Measurements from ENCODE around the gene NOBOX. TPM values are rescaled to one million over a fixed set of nuclear protein-coding genes. Genes with fewer than 3 reads are reported as not detected.
A peak's percentile ranks its signal among the peaks of the same experiment; 100 is the strongest.

NOBOX gene
- not detected in 2 replicates for total RNA-seq (2013; cell fraction: nucleolus; rRNA removed)
- total RNA-seq (2014; rRNA removed), result not detected in 2 replicates
- not detected in 2 replicates for total RNA-seq (2014; rRNA removed; fragmentation: Illumina TruSeq; extraction: Trizol)
- total RNA-seq (2021), result not detected in 2 replicates
- not detected for polyA plus RNA-seq (2011; ENCODE audit: low read depth)
- not detected in 2 replicates for polyA plus RNA-seq (2011; rRNA removed)
- not detected in 2 replicates for polyA plus RNA-seq (2011; cell fraction: cytosol; rRNA removed)
- polyA plus RNA-seq (2011; cell fraction: nucleus; rRNA removed), result not detected in 2 replicates
- polyA plus RNA-seq (2012), result not detected in 2 replicates
- polyA plus RNA-seq (2014; fragmentation: Illumina TruSeq; extraction: Trizol), result not detected in 2 replicates
- polyA plus RNA-seq (2014; fragmentation: Nextera tagmentation; extraction: Ambion mirVana), result not detected
- not detected in 2 replicates for polyA plus RNA-seq (2014; rRNA removed)
- polyA plus RNA-seq (2016; fragmentation: Nextera tagmentation; extraction: Ambion mirVana), result not detected
- polyA minus RNA-seq (2011; rRNA and poly(A)+ RNA removed), result not detected in 2 replicates
- polyA minus RNA-seq (2011; cell fraction: cytosol; rRNA and poly(A)+ RNA removed), result not detected in 2 replicates
- polyA minus RNA-seq (2011; cell fraction: nucleus; rRNA and poly(A)+ RNA removed), result not detected in 2 replicates
- Bru-seq, nascent RNA, result not detected
- not detected for BruChase-seq, experiment 1, labeled RNA remaining after a 6-hour chase
- BruChase-seq, experiment 2, labeled RNA remaining after a 2-hour chase, result percentile 5 among the genes with signal in this experiment
- long read RNA-seq, experiment 1, result 0 reads
- long read RNA-seq, experiment 2, result 0 reads

- no TSS peak for BruUV-seq (replicated peaks)
- intact Hi-C loops (cut with micrococcal nuclease; ENCODE audit: unreplicated experiment) (no loop called here), in situ Hi-C loops (cut with MboI) (no loop called here)
- Histone ChIP-seq H3K4me1 (ENCODE audit: control insufficient read depth, insufficient read depth, low read length) (no peaks in the 10 kb centered on the region), H3K36me3 (ENCODE audit: control insufficient read depth in 2 of 2, insufficient read depth in 2 of 2, low read length in 1 of 2) (no peaks in the 10 kb centered on the region), H3K9ac (ENCODE audit: control insufficient read depth, insufficient read depth, low read length) (no peak within 1 kb of the TSS), H2AFZ (ENCODE audit: control insufficient read depth, low read depth, low read length) (no peak within 1 kb of the TSS), H3K9me3 (replicated peaks; ENCODE audit: control insufficient read depth, insufficient read depth, low read length) (no peaks in the 10 kb centered on the region), H3K4me2 (ENCODE audit: control insufficient read depth, insufficient read depth) (no peak within 1 kb of the TSS), H3K27ac (ENCODE audit: control insufficient read depth, insufficient read depth) (no peak within 1 kb of the TSS), H3K79me2 (ENCODE audit: control insufficient read depth, insufficient read depth, low read length) (no peaks in the 10 kb centered on the region), H3K4me3 (no peak within 1 kb of the TSS), H3K27me3 (replicated peaks in 1 of 2; ENCODE audit: control insufficient read depth in 2 of 2, insufficient read depth in 2 of 2, low read length in 1 of 2) (no peaks in the 10 kb centered on the region), H4K20me1 (ENCODE audit: control insufficient read depth, insufficient read depth) (no peaks in the 10 kb centered on the region)
- POLR2A ChIA-PET, result no interaction called here
- 84% methylated on average over 9 of the region's 39 CpGs for WGBS (ENCODE audit: insufficient coverage, insufficient replicate concordance, low lambda C conversion rate, missing lambda C conversion rate)
- CTCF ChIA-PET, result no interaction called here
- FAIRE-seq (no peak), ATAC-seq (no peak), DNase-seq (ENCODE audit: low read depth, low spot score) (no peak)
- RAD21 ChIA-PET (ENCODE audit: unreplicated experiment), result no interaction called here
- SMC1A ChIA-PET (ENCODE audit: uncharacterized antibody, unreplicated experiment), result no interaction called here
- TF ChIP-seq TAF1 (IDR thresholded peaks at IDR 0.05; ENCODE audit: borderline replicate concordance, low read depth, low read length), result no peak
- no peak for TF ChIP-seq RAD51 (IDR thresholded peaks at IDR 0.05)
Observed at GRCh38 chr7:144403649-144404061, at the start of gene NOBOX. Gene NOBOX, minus strand, starts transcription at chr7:144403693.

GRCh38 chr7:144452064-144452463 lies 48.6 kb upstream of the NOBOX start:
- Histone ChIP-seq H4K20me1 (ENCODE audit: control insufficient read depth, insufficient read depth) (no peaks in the 10 kb centered on the region), H3K27me3 (replicated peaks in 1 of 2; ENCODE audit: control insufficient read depth in 2 of 2, insufficient read depth in 2 of 2, low read length in 1 of 2) (no peaks in the 10 kb centered on the region), H2AFZ (ENCODE audit: control insufficient read depth, low read depth, low read length) (no peak overlapping the region), H3K9me3 (replicated peaks; ENCODE audit: control insufficient read depth, insufficient read depth, low read length) (no peaks in the 10 kb centered on the region; the same call in 1 of the 3 replicates), H3K4me2 (ENCODE audit: control insufficient read depth, insufficient read depth) (no peak overlapping the region), H3K27ac (ENCODE audit: control insufficient read depth, insufficient read depth) (no peak overlapping the region), H3K36me3 (ENCODE audit: control insufficient read depth in 2 of 2, insufficient read depth in 2 of 2, low read length in 1 of 2) (no peaks in the 10 kb centered on the region), H3K4me1 (ENCODE audit: control insufficient read depth, insufficient read depth, low read length) (no peaks in the 10 kb centered on the region), H3K4me3 (no peak overlapping the region), H3K9ac (ENCODE audit: control insufficient read depth, insufficient read depth, low read length) (no peak overlapping the region), H3K79me2 (ENCODE audit: control insufficient read depth, insufficient read depth, low read length) (no peaks in the 10 kb centered on the region)
- TF ChIP-seq CREM (IDR thresholded peaks at IDR 0.05; ENCODE audit: low read depth) (no peak), RUNX3 (IDR thresholded peaks at IDR 0.05; ENCODE audit: low read length) (0 out of 2 replicates have a peak, but pooled peaks have one; percentile 17)
- FAIRE-seq (peak; percentile 31), DNase-seq (ENCODE audit: low read depth, low spot score) (no peak), ATAC-seq (peak; percentile 87)
- RAD21 ChIA-PET (ENCODE audit: unreplicated experiment), result no interaction called here
- no TSS peak for BruUV-seq (replicated peaks)
- CTCF ChIA-PET, result no interaction called here
- intact Hi-C loops (cut with micrococcal nuclease; ENCODE audit: unreplicated experiment) (no loop called here), in situ Hi-C loops (cut with MboI) (no loop called here)
- SMC1A ChIA-PET (ENCODE audit: uncharacterized antibody, unreplicated experiment), result no interaction called here
- POLR2A ChIA-PET, result no interaction called here
- 26% methylated on average over 5 of the region's 5 CpGs for WGBS (ENCODE audit: insufficient coverage, insufficient replicate concordance, low lambda C conversion rate, missing lambda C conversion rate)

All from GM12878 (cell line).